HEK293T (cell line): ENCODE measurements around the gene TEX10.

Experiments
- ARNT ChIP-seq: fragments of 450-650 bp; IDR thresholded peaks from 2 replicates; pipeline ENCODE4 v1.6.1; 2017; ENCODE audit warnings: mild to moderate bottlenecking
- BHLHE40 ChIP-seq: fragments of 450-650 bp; IDR thresholded peaks from 2 replicates; pipeline ENCODE4 v1.6.1; 2016; ENCODE audit warnings: mild to moderate bottlenecking, moderate library complexity, borderline replicate concordance
- FOXA1 ChIP-seq: fragments of 450-650 bp; IDR thresholded peaks from 2 replicates; pipeline ENCODE4 v1.6.1; 2016; ENCODE audit warnings: mild to moderate bottlenecking
- FOXK2 ChIP-seq: fragments of 450-650 bp; IDR thresholded peaks from 2 replicates; pipeline ENCODE4 v1.6.1; 2016; ENCODE audit warnings: mild to moderate bottlenecking
- FOXM1 ChIP-seq: fragments of 450-650 bp; IDR thresholded peaks from 2 replicates; pipeline ENCODE4 v1.6.1; 2017; ENCODE audit warnings: mild to moderate bottlenecking, borderline replicate concordance
- HDGF ChIP-seq: fragments of 450-650 bp; IDR thresholded peaks from 2 replicates; pipeline ENCODE4 v1.6.1; 2017; ENCODE audit warnings: antibody characterized with exemption, borderline replicate concordance
- NFRKB ChIP-seq: fragments of 450-650 bp; IDR thresholded peaks from 2 replicates; pipeline ENCODE4 v1.6.1; 2016; ENCODE audit warnings: mild to moderate bottlenecking, moderate library complexity
- SP1 ChIP-seq: fragments of 450-650 bp; IDR thresholded peaks from 2 replicates; pipeline ENCODE4 v1.6.1; 2017
- SUZ12 ChIP-seq: fragments of 450-650 bp; IDR thresholded peaks from 2 replicates; pipeline ENCODE4 v1.6.1; 2016; ENCODE audit warnings: mild to moderate bottlenecking
- TARDBP ChIP-seq: fragments of 450-650 bp; IDR thresholded peaks from 2 replicates; pipeline ENCODE4 v1.6.1; 2016
- ZNF384 ChIP-seq: fragments of 450-650 bp; IDR thresholded peaks from 2 replicates; pipeline ENCODE4 v1.6.1; 2016
- TF ChIP-seq, protein P1 (sequence below): fragments of 450-650 bp; IDR thresholded peaks from 2 replicates; pipeline ENCODE4 v1.6.1; 2016

DNA sequence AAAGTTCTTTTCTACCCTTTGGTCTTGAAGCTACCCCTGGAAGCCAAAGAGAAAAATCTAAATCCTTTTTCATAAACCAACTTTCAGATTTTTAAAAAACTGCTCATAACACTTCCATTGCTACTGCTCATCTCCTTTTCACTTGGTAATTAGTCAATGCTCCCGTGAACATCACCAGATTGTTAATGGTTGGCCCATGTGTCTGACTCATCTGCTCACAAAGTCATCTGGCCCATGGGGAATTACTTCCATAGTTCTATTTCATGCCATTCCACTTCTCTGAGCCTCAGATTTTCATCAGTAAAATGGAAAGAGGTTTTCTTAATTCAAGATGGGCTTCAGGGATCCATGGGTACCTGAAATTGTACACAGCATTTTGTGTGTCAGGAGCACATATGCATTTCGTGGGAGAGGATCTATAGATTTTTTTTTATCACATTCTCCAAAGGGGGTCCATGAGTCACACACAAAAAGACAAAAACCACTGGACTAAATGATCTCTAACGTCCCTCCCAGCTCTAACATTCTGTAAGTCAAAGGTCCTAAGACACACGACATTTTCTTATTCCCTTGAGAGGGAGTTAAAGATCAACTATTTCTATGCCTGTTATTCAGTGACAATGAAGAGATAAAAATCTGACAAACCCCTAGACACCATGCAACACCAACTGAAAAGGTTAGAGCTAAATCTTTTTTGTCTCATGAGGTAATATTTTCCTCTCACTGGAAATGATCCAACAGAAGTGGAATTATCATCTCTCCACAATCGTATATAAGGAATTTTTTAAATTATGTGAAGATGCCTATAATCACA is 75.4 kb downstream of the TEX10 start:
- TF ChIP-seq FOXK2, result no peak
- TF ChIP-seq TARDBP, result no peak
- TF ChIP-seq, protein P1, sequence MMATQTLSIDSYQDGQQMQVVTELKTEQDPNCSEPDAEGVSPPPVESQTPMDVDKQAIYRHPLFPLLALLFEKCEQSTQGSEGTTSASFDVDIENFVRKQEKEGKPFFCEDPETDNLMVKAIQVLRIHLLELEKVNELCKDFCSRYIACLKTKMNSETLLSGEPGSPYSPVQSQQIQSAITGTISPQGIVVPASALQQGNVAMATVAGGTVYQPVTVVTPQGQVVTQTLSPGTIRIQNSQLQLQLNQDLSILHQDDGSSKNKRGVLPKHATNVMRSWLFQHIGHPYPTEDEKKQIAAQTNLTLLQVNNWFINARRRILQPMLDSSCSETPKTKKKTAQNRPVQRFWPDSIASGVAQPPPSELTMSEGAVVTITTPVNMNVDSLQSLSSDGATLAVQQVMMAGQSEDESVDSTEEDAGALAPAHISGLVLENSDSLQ, result no peak
- no peak for TF ChIP-seq FOXM1
- TF ChIP-seq SUZ12, result no peak
- TF ChIP-seq FOXA1, result no peak
- TF ChIP-seq ARNT, result no peak
- no peak for TF ChIP-seq SP1
- TF ChIP-seq HDGF, result no peak
- TF ChIP-seq ZNF384, result no peak
- no peak for TF ChIP-seq NFRKB
- no peak for TF ChIP-seq BHLHE40
